GM19468 (cell line): ENCODE measurements around the gene PARD6G.
"Not testable (repeated sequence)": the region's sequence is repeated elsewhere in the genome, so short reads cannot be mapped to it uniquely, and the experiment has no call there.

Experiments used
- ATAC-seq: cut with Tn5 transposase; IDR thresholded peaks from one replicate; pipeline ENCODE4 v1.9.1; 2021; ENCODE audit warnings: mild to moderate bottlenecking, moderate library complexity, moderate number of reproducible peaks; ENCODE audit not compliant: unreplicated experiment; ENCODE audit errors: extremely low read depth

PARD6G gene

GRCh38 chr18:80176334-80177073, 70.8 kb downstream of the PARD6G start:
- ATAC-seq, result no peak

GRCh38 chr18:80175451-80176204, 71.7 kb downstream of the PARD6G start:
- no peak for ATAC-seq

GRCh38 chr18:80173060-80173459, 74.3 kb downstream of the PARD6G start:
- ATAC-seq, result no peak

GRCh38 chr18:80172056-80172455, 75.3 kb downstream of the PARD6G start:
- ATAC-seq, result no peak

- ATAC-seq, result no peak
Measured at GRCh38 chr18:80171054-80171872, 76.1 kb downstream of the PARD6G start.

- no peak for ATAC-seq
Measured at GRCh38 chr18:80170395-80171053, 76.8 kb downstream of the PARD6G start.

GRCh38 chr18:80169607-80170006, 77.7 kb downstream of the PARD6G start:
- ATAC-seq, result no peak

GRCh38 chr18:80168982-80169381, 78.3 kb downstream of the PARD6G start:
- no peak for ATAC-seq

- no peak for ATAC-seq
Measured at GRCh38 chr18:80168346-80168745, 79.0 kb downstream of the PARD6G start.

GRCh38 chr18:80167931-80168330, 79.4 kb downstream of the PARD6G start:
- ATAC-seq, result no peak

- no peak for ATAC-seq
Measured at GRCh38 chr18:80167331-80167730, 80.0 kb downstream of the PARD6G start.

GRCh38 chr18:80166725-80167124, 80.6 kb downstream of the PARD6G start:
- ATAC-seq, result no peak

GRCh38 chr18:80166240-80166639, 81.1 kb downstream of the PARD6G start:
- ATAC-seq, result no peak

GRCh38 chr18:80164727-80165355, 82.5 kb downstream of the PARD6G start:
- not testable (repeated sequence) for ATAC-seq

GRCh38 chr18:80163183-80163582, 84.1 kb downstream of the PARD6G start:
- ATAC-seq, result no peak

GRCh38 chr18:80161781-80162417, 85.4 kb downstream of the PARD6G start:
- ATAC-seq, result no peak

GRCh38 chr18:80159713-80160636, 87.3 kb downstream of the PARD6G start:
- ATAC-seq, result no peak

- ATAC-seq, result no peak
Measured at GRCh38 chr18:80158365-80158764, 88.9 kb downstream of the PARD6G start.
